Muscle of leg (tissue), 16 donors: Measurements from ENCODE around the gene FMO5. TPM values are rescaled to one million over a fixed set of nuclear protein-coding genes. Genes with fewer than 3 reads are reported as not detected.

Experiments
- DNase-seq: peaks from one replicate; pipeline ENCODE4 v3.0.0; 2013
- H3K27ac ChIP-seq: one replicate; pipeline ENCODE4 v1.5.1; 2013; ENCODE audit warnings: mild to moderate bottlenecking, low read length, control low read depth
- H3K27me3 ChIP-seq: one replicate; pipeline ENCODE4 v1.6.1; 2013; ENCODE audit warnings: low read length; ENCODE audit not compliant: control insufficient read depth, insufficient read depth
- H3K36me3 ChIP-seq: one replicate; pipeline ENCODE4 v1.6.1; 2013; ENCODE audit warnings: low read length; ENCODE audit not compliant: control insufficient read depth, insufficient read depth
- H3K4me1 ChIP-seq: one replicate; pipeline ENCODE4 v1.6.1; 2013; ENCODE audit warnings: low read length; ENCODE audit not compliant: control insufficient read depth, insufficient read depth
- H3K4me3 ChIP-seq: one replicate; pipeline ENCODE4 v1.5.1; 2013; ENCODE audit warnings: low read length, control low read depth
- H3K9me3 ChIP-seq: replicated peaks from 2 replicates; pipeline ENCODE4 v1.6.1; 2013; ENCODE audit warnings: low read depth, low read length; ENCODE audit not compliant: control insufficient read depth
- WGBS: methylation state at CpG from one replicate; pipeline ENCODE4 v1.1.5; 2013; ENCODE audit warnings: missing lambda C conversion rate; ENCODE audit not compliant: insufficient coverage; 5-methylcytosine and 5-hydroxymethylcytosine counted together
- long read RNA-seq, 11 donors: transcript quantifications; one replicate each; lab custom pipeline, GENCODE V29; 2026
- polyA plus RNA-seq, 8 donors: library from polyadenylated mRNA; unstranded; fragments of 120-200 nt; gene quantifications; one replicate each; pipeline versions ENCODE4 v1.2.1 to v1.2.3, GENCODE V29; 2013; ENCODE audit warnings: inconsistent platforms in 1 of 8, low replicate concordance in 1 of 8; ENCODE audit not compliant: insufficient read length in 8 of 8, insufficient read depth in 1 of 8
- total RNA-seq: library from RNA; stranded (reverse); fragments of 120-200 nt; gene quantifications from one replicate; pipeline ENCODE4 v1.2.4, GENCODE V29; 2013

The FMO5 gene
- 1.0 TPM for total RNA-seq
- 1 to 10 TPM; 1.9 to 2.5 (median 2.1) TPM for polyA plus RNA-seq
- long read RNA-seq, donor 1 = 0 reads
- long read RNA-seq, donor 2 = 0 reads
- long read RNA-seq, donor 3 = 0 reads
- long read RNA-seq, donor 4 = 0 reads
- long read RNA-seq, donor 5, partial matches to known transcripts = 14 of 14 reads
- long read RNA-seq, donor 5, other reads (novel, unspliced or antisense) = 0 of 14 reads
- long read RNA-seq, donor 6 = 0 reads
- long read RNA-seq, donor 7 = 0 reads
- long read RNA-seq, donor 8 = 0 reads
- long read RNA-seq, donor 9 = 0 reads
- long read RNA-seq, donor 10, partial matches to known transcripts = 0 of 2 reads
- long read RNA-seq, donor 10, other reads (novel, unspliced or antisense) = 0 of 2 reads
- long read RNA-seq, donor 11 = 0 reads

DNA sequence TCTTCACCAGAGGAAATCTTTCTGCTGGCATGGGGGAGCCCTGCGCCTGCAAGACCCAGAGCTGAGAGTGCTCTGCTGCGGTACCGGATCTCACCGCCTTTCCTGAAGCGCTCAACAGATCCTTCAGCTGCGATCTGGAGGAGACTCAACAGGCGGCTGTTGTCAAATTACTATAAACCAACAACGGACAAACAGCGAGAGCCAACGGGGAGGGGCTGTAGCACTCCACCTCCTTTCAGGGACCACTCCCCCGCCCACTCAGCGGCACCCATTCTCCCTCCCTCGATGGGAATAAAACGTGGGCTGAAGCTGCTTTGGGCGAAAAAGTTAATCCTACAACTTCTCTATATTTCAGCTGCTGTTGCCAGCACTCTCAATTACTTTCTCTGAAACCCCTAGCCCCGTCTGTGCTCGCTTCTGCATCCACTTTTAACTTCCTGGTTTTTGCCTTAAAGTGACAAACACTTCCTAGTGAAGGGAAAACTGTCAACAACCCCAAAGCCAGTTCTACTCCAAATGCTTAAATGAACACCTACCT, at the start of gene FMO5:
Gene FMO5 (minus strand): TSS at position 147 of the 538 bp plus-strand sequence. CDS start 310 bp downstream, outside the sequence.
- H3K4me1 ChIP-seq = peaks cover 4% of the 10 kb centered on the region
- no peaks in the 10 kb centered on the region for H3K27me3 ChIP-seq
- no peaks in the 10 kb centered on the region for H3K36me3 ChIP-seq
- H3K9me3 ChIP-seq = no peaks in the 10 kb centered on the region
- DNase-seq = peak; percentile 93
- peak within 1 kb of the TSS; percentile 76 for H3K27ac ChIP-seq
- WGBS = 0% methylated on average over 12 of the region's 17 CpGs
- peak within 1 kb of the TSS; percentile 76 for H3K4me3 ChIP-seq

GRCh38 chr1:147273409-147274336, 48.5 kb upstream of the FMO5 start:
- Histone ChIP-seq H3K27me3 (no peaks in the 10 kb centered on the region), H3K4me3 (no peak overlapping the region), H3K36me3 (peaks cover 31% of the 10 kb centered on the region), H3K9me3 (no peaks in the 10 kb centered on the region), H3K27ac (no peak overlapping the region), H3K4me1 (no peaks in the 10 kb centered on the region)
- WGBS = no CpG with 5 or more reads among the region's 6 CpGs
- DNase-seq = peak; percentile 82

DNA sequence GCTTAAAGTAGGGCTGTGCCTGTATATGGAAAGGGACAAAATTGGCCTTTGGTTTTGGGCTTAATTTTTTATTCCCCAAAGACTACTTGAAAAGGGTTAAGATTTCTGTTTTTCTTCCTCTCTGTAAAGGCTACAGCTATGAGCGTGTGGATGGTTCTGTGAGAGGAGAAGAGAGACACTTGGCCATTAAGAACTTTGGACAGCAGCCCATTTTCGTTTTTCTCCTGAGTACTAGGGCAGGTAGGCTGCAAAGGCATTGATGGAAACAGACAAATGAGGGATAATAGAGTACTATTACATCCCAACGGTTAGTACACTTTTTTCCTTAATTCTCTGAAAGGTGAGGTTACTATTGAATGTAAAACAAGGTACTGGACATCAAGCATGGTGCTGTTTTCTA, 46.9 kb upstream of the FMO5 start:
- WGBS = no CpG with 5 or more reads among the region's 3 CpGs
- Histone ChIP-seq H3K36me3 (peaks cover 38% of the 10 kb centered on the region), H3K27me3 (no peaks in the 10 kb centered on the region), H3K9me3 (no peaks in the 10 kb centered on the region), H3K4me3 (no peak overlapping the region), H3K27ac (no peak overlapping the region), H3K4me1 (no peaks in the 10 kb centered on the region)
- DNase-seq = no peak

- no peaks in the 10 kb centered on the region for H3K4me1 ChIP-seq
- WGBS = no CpG with 5 or more reads among the region's 2 CpGs
- no peaks in the 10 kb centered on the region for H3K9me3 ChIP-seq
- peaks cover 32% of the 10 kb centered on the region for H3K36me3 ChIP-seq
- no peak overlapping the region for H3K4me3 ChIP-seq
- H3K27ac ChIP-seq = no peak overlapping the region
- H3K27me3 ChIP-seq = no peaks in the 10 kb centered on the region
- DNase-seq = no peak
Measured at GRCh38 chr1:147270721-147271120, 45.6 kb upstream of the FMO5 start.

DNA sequence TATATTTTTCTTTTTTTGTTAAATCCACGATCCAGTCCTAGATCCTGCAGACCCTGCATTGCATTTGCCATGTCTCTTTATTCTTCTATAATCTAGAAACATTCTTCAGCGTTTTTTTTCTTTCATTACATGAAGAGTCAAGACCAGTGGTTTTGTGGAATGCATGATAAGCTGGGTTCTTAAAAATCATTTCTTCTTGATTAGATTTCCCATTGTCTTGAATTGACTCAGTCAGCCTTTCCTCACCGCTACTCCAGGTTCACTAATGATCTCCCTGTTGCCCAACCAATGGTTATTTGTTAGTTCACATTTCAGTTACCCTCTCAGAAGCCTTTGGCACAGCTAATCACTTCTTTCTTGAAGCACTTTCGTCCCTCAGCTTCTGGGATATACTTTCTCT, 42.6 kb upstream of the FMO5 start:
- Histone ChIP-seq H3K27ac (no peak overlapping the region), H3K27me3 (no peaks in the 10 kb centered on the region), H3K4me3 (no peak overlapping the region), H3K9me3 (no peaks in the 10 kb centered on the region), H3K4me1 (no peaks in the 10 kb centered on the region), H3K36me3 (peaks cover 31% of the 10 kb centered on the region)
- no peak for DNase-seq
- WGBS = 77% methylated on average over 1 of the region's 4 CpGs

DNA sequence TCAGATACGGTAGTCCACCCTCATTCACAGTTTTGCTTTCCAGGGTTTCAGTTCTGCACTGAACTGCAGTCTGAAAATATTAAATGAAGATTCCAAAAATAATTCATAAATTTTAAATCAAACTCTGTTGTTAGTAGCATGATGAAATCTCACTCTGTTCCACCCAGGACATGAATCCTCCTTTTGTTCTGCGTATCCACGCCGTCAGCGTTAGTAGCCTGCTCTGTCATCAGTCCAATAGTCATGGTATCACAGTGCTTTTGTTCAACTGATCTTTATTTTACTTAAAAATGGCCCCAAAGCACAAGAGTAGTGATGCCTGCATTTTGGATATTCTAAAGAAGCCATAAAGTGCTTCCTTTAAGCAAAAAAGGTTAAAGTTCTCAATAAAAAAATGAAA, 41.2 kb upstream of the FMO5 start:
- Histone ChIP-seq H3K4me3 (no peak overlapping the region), H3K27me3 (no peaks in the 10 kb centered on the region), H3K36me3 (peaks cover 29% of the 10 kb centered on the region), H3K4me1 (no peaks in the 10 kb centered on the region), H3K9me3 (no peaks in the 10 kb centered on the region), H3K27ac (no peak overlapping the region)
- 90% methylated on average over 4 of the region's 5 CpGs for WGBS
- no peak for DNase-seq

DNA sequence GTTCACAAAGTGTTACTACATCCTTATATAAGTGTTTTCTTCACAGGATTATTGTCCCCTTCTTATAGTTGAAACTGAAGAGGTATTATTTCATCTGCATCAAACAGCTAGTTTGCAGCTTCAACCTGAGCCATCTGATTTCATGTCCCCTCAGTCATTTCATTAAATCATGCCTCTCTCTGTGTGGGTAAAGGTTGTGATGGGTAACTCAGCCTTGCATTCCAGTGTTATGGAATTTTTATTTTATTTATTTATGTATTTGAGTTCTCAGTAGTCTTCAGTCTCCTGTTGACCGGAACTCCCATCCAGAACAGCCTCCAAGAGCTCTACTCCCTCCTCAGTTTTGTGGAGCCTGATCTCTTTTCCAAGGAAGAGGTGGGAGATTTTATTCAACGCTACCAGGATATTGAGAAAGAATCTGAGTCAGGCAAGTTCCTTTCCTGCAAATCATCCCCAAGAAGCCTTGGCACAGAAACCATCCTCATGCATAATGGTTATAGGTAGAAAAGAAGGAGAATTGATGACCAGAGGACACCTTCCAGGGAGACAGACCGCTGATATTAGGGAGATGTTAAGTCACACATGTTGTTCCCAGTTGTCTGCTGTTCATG, 39.1 kb upstream of the FMO5 start:
- H3K27me3 ChIP-seq = no peaks in the 10 kb centered on the region
- DNase-seq = no peak
- H3K36me3 ChIP-seq = peaks cover 28% of the 10 kb centered on the region
- 60% methylated on average over 1 of the region's 3 CpGs for WGBS
- no peaks in the 10 kb centered on the region for H3K4me1 ChIP-seq
- no peak overlapping the region for H3K4me3 ChIP-seq
- H3K9me3 ChIP-seq = no peaks in the 10 kb centered on the region
- no peak overlapping the region for H3K27ac ChIP-seq

GRCh38 chr1:147260956-147261355, 35.8 kb upstream of the FMO5 start:
- Histone ChIP-seq H3K4me1 (no peaks in the 10 kb centered on the region), H3K27me3 (no peaks in the 10 kb centered on the region), H3K27ac (no peak overlapping the region), H3K4me3 (no peak overlapping the region), H3K9me3 (no peaks in the 10 kb centered on the region), H3K36me3 (peaks cover 8% of the 10 kb centered on the region)
- DNase-seq = no peak
- no CpG with 5 or more reads among the region's 4 CpGs for WGBS

- no peak for DNase-seq
- no peak overlapping the region for H3K27ac ChIP-seq
- H3K9me3 ChIP-seq = no peaks in the 10 kb centered on the region
- WGBS = 86% methylated on average over 6 of the region's 9 CpGs
- no peaks in the 10 kb centered on the region for H3K4me1 ChIP-seq
- H3K36me3 ChIP-seq = peaks cover 4% of the 10 kb centered on the region
- H3K4me3 ChIP-seq = no peak overlapping the region
- H3K27me3 ChIP-seq = no peaks in the 10 kb centered on the region
Measured at GRCh38 chr1:147252540-147252939, 27.4 kb upstream of the FMO5 start.
